ENCODE data around the gene ARMS2.

Gene ARMS2

GRCh38 chr10:122480146-122480833 lies 25.8 kb downstream of the ARMS2 start:
- H3K4me3 ChIP-seq (ENCODE audit: low read length, poor library complexity, severe bottlenecking) = no peak overlapping the region
- H3K79me2 ChIP-seq (ENCODE audit: insufficient read depth, low read length) = no peaks in the 10 kb centered on the region
- TF ChIP-seq EZH2phosphoT487 (IDR thresholded peaks at IDR 0.05; ENCODE audit: borderline replicate concordance) (no peak), CTCF (conservative IDR thresholded peaks at IDR 0.05; ENCODE audit: low read length) (no peak)
- H3K9me3 ChIP-seq (ENCODE audit: insufficient read depth, low read depth, low read length) = peaks cover 2% of the 10 kb centered on the region; the same call in 1 of the 2 replicates
- no peak overlapping the region for H3K4me2 ChIP-seq (ENCODE audit: low read depth, low read length, poor library complexity, severe bottlenecking)
- no peak overlapping the region for H3K9ac ChIP-seq (ENCODE audit: low read depth, low read length, poor library complexity, severe bottlenecking)
- no peaks in the 10 kb centered on the region for H3K9me2 ChIP-seq (replicated peaks; ENCODE audit: low read depth, low read length)
- H4K20me1 ChIP-seq (ENCODE audit: insufficient read depth, low read length, poor library complexity, severe bottlenecking) = no peaks in the 10 kb centered on the region
- no peaks in the 10 kb centered on the region for H3K36me3 ChIP-seq (ENCODE audit: insufficient read depth, low read length)
- H2AFZ ChIP-seq (ENCODE audit: low read length) = no peak overlapping the region
- no peaks in the 10 kb centered on the region for H3K4me1 ChIP-seq (ENCODE audit: insufficient read depth, low read length, poor library complexity, severe bottlenecking)
- H3F3A ChIP-seq (ENCODE audit: low read depth) = no peaks in the 10 kb centered on the region
- H3K27me3 ChIP-seq (ENCODE audit: insufficient read depth, low read length, poor library complexity, severe bottlenecking) = no peaks in the 10 kb centered on the region

- no peaks in the 10 kb centered on the region for H3F3A ChIP-seq (ENCODE audit: low read depth)
- H3K9me2 ChIP-seq (replicated peaks; ENCODE audit: low read depth, low read length) = no peaks in the 10 kb centered on the region
- no peaks in the 10 kb centered on the region for H3K79me2 ChIP-seq (ENCODE audit: insufficient read depth, low read length)
- H3K4me1 ChIP-seq (ENCODE audit: insufficient read depth, low read length, poor library complexity, severe bottlenecking) = no peaks in the 10 kb centered on the region
- TF ChIP-seq EZH2phosphoT487 (IDR thresholded peaks at IDR 0.05; ENCODE audit: borderline replicate concordance) = no peak
- H3K9ac ChIP-seq (ENCODE audit: low read depth, low read length, poor library complexity, severe bottlenecking) = no peak overlapping the region
- no peaks in the 10 kb centered on the region for H3K36me3 ChIP-seq (ENCODE audit: insufficient read depth, low read length)
- no peak overlapping the region for H3K4me2 ChIP-seq (ENCODE audit: low read depth, low read length, poor library complexity, severe bottlenecking)
- H3K4me3 ChIP-seq (ENCODE audit: low read length, poor library complexity, severe bottlenecking) = no peak overlapping the region
- no peaks in the 10 kb centered on the region for H4K20me1 ChIP-seq (ENCODE audit: insufficient read depth, low read length, poor library complexity, severe bottlenecking)
- H2AFZ ChIP-seq (ENCODE audit: low read length) = no peak overlapping the region
- H3K9me3 ChIP-seq (ENCODE audit: insufficient read depth, low read depth, low read length) = peaks cover 2% of the 10 kb centered on the region; the same call in 1 of the 2 replicates
- no peaks in the 10 kb centered on the region for H3K27me3 ChIP-seq (ENCODE audit: insufficient read depth, low read length, poor library complexity, severe bottlenecking)
These were observed 27.0 kb downstream of the ARMS2 start for GRCh38 chr10:122481296-122482056.

- peaks cover 2% of the 10 kb centered on the region; the same call in 1 of the 2 replicates for H3K9me3 ChIP-seq (ENCODE audit: insufficient read depth, low read depth, low read length)
- H3K27me3 ChIP-seq (ENCODE audit: insufficient read depth, low read length, poor library complexity, severe bottlenecking) = no peaks in the 10 kb centered on the region
- no peaks in the 10 kb centered on the region for H4K20me1 ChIP-seq (ENCODE audit: insufficient read depth, low read length, poor library complexity, severe bottlenecking)
- no peaks in the 10 kb centered on the region for H3F3A ChIP-seq (ENCODE audit: low read depth)
- H3K9ac ChIP-seq (ENCODE audit: low read depth, low read length, poor library complexity, severe bottlenecking) = no peak overlapping the region
- no peaks in the 10 kb centered on the region for H3K36me3 ChIP-seq (ENCODE audit: insufficient read depth, low read length)
- no peaks in the 10 kb centered on the region for H3K79me2 ChIP-seq (ENCODE audit: insufficient read depth, low read length)
- H3K4me3 ChIP-seq (ENCODE audit: low read length, poor library complexity, severe bottlenecking) = no peak overlapping the region
- TF ChIP-seq CTCF (conservative IDR thresholded peaks at IDR 0.05; ENCODE audit: low read length) (no peak), EZH2phosphoT487 (IDR thresholded peaks at IDR 0.05; ENCODE audit: borderline replicate concordance) (no peak)
- no peak overlapping the region for H3K4me2 ChIP-seq (ENCODE audit: low read depth, low read length, poor library complexity, severe bottlenecking)
- H3K4me1 ChIP-seq (ENCODE audit: insufficient read depth, low read length, poor library complexity, severe bottlenecking) = no peaks in the 10 kb centered on the region
- H2AFZ ChIP-seq (ENCODE audit: low read length) = no peak overlapping the region
- H3K9me2 ChIP-seq (replicated peaks; ENCODE audit: low read depth, low read length) = no peaks in the 10 kb centered on the region
These were observed 30.0 kb downstream of the ARMS2 start for GRCh38 chr10:122484276-122485060.
